Measurements from ENCODE around the gene ANKRD40CL. TPM values are rescaled to one million over a fixed set of nuclear protein-coding genes. Genes with fewer than 3 reads are reported as not detected.

The ANKRD40CL gene
- total RNA-seq, 2 experiments from 2014 or later: not detected

- TF ChIP-seq, protein P1, sequence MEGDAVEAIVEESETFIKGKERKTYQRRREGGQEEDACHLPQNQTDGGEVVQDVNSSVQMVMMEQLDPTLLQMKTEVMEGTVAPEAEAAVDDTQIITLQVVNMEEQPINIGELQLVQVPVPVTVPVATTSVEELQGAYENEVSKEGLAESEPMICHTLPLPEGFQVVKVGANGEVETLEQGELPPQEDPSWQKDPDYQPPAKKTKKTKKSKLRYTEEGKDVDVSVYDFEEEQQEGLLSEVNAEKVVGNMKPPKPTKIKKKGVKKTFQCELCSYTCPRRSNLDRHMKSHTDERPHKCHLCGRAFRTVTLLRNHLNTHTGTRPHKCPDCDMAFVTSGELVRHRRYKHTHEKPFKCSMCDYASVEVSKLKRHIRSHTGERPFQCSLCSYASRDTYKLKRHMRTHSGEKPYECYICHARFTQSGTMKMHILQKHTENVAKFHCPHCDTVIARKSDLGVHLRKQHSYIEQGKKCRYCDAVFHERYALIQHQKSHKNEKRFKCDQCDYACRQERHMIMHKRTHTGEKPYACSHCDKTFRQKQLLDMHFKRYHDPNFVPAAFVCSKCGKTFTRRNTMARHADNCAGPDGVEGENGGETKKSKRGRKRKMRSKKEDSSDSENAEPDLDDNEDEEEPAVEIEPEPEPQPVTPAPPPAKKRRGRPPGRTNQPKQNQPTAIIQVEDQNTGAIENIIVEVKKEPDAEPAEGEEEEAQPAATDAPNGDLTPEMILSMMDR (conservative IDR thresholded peaks at IDR 0.05; ENCODE audit: low read length): no peak
- TF ChIP-seq EZH2phosphoT487 (IDR thresholded peaks at IDR 0.05; ENCODE audit: borderline replicate concordance, low read depth, low read length): no peak
- Histone ChIP-seq H3K4me1 (ENCODE audit: insufficient read depth, low read length, poor library complexity, severe bottlenecking) (peaks cover 25% of the 10 kb centered on the region), H3K27ac (ENCODE audit: low read depth, low read length, poor library complexity, severe bottlenecking) (no peak overlapping the region), H3K9me2 (ENCODE audit: insufficient read depth, low read length) (no peaks in the 10 kb centered on the region), H3K4me3 (ENCODE audit: low read depth, low read length, poor library complexity, severe bottlenecking) (no peak overlapping the region), H3K36me3 (ENCODE audit: insufficient read depth, low read length) (peaks cover 58% of the 10 kb centered on the region), H4K20me1 (ENCODE audit: insufficient read depth, low read length) (peaks cover 40% of the 10 kb centered on the region), H2AFZ (ENCODE audit: low read length) (no peak overlapping the region), H3K79me2 (ENCODE audit: insufficient read depth, low read depth, low read length) (peaks cover 100% of the 10 kb centered on the region), H3K4me2 (ENCODE audit: low read length) (0 out of 2 replicates have a peak overlapping the region, but pooled peaks have one; percentile 9), H3K9me3 (ENCODE audit: low read length) (no peaks in the 10 kb centered on the region)
- no TSS peak for BruUV-seq (replicated peaks)
- no peak for DNase-seq (ENCODE audit: low spot score)
- intact Hi-C loops (cut with micrococcal nuclease; ENCODE audit: unreplicated experiment): no loop called here
- CTCF ChIA-PET (ENCODE audit: unreplicated experiment): no interaction called here
- POLR2A ChIA-PET: interaction anchor here (1.6 kb wide), 1 partner anchor 21 kb away, joined by 5 read pairs; no protein-coding TSS in a partner anchor
These were observed 35.5 kb downstream of the ANKRD40CL start for GRCh38 chr17:50731575-50732460.

DNA sequence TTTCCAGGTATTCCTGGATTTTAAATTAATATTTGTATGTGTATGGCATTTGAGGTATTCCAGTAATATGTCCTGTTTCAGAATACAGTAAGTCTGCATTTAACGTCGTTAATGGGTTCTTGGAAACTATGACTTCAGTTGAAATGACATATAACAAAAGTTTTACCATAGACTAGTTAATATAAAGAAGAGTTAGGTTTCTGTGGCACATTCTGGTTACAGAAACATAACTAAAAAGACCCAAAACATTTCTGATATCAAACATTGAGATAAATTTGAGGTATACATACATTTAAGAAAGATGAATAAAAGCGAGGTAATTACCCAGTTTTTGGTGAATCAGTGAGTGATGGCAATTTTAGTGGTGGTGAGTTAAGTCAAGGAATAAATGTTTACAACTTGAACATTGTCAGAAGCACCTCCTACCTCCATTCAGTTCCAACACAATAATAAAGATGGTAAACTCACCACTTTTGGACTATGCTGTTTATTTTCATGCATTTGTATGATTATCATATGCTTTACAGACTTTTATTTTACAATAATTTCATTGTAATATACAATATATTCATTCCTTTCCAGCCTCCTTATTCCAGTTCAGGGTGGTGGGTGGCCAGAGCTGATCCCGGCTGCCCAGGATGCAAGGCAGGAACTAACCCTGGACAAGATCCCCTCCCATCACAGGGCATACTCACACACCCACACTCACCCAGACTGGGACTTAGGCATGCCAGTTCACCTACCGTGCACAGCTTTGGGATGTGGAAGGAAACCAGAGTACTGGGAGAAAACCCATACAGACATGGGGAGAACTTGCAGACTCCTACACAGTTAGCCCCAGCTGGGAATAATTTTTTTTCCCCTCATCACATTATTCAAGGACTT lies 38.2 kb downstream of the ANKRD40CL start:
- peaks cover 62% of the 10 kb centered on the region for H3K36me3 ChIP-seq (ENCODE audit: insufficient read depth, low read length)
- intact Hi-C loops (cut with micrococcal nuclease; ENCODE audit: unreplicated experiment): no loop called here
- ChIA-PET POLR2A (no interaction called here), CTCF (ENCODE audit: unreplicated experiment) (no interaction called here)
- no peak overlapping the region for H3K27ac ChIP-seq (ENCODE audit: low read depth, low read length, poor library complexity, severe bottlenecking)
- peaks cover 25% of the 10 kb centered on the region for H3K4me1 ChIP-seq (ENCODE audit: insufficient read depth, low read length, poor library complexity, severe bottlenecking)
- H3K4me3 ChIP-seq (ENCODE audit: low read depth, low read length, poor library complexity, severe bottlenecking): no peak overlapping the region
- H2AFZ ChIP-seq (ENCODE audit: low read length): no peak overlapping the region
- BruUV-seq (replicated peaks): TSS peak; percentile 12
- peaks cover 100% of the 10 kb centered on the region for H3K79me2 ChIP-seq (ENCODE audit: insufficient read depth, low read depth, low read length)
- H3K4me2 ChIP-seq (ENCODE audit: low read length): no peak overlapping the region
- DNase-seq (ENCODE audit: low spot score): no peak
- H4K20me1 ChIP-seq (ENCODE audit: insufficient read depth, low read length): peaks cover 33% of the 10 kb centered on the region
- H3K9me2 ChIP-seq (ENCODE audit: insufficient read depth, low read length): no peaks in the 10 kb centered on the region
- H3K9me3 ChIP-seq (ENCODE audit: low read length): no peaks in the 10 kb centered on the region
- TF ChIP-seq, protein P1 (conservative IDR thresholded peaks at IDR 0.05; ENCODE audit: low read length): no peak
- TF ChIP-seq EZH2phosphoT487 (IDR thresholded peaks at IDR 0.05; ENCODE audit: borderline replicate concordance, low read depth, low read length): no peak

Data from OCI-LY7 (cell line).